H1 (cell line): ENCODE measurements around the gene ARAP3. TPM values are rescaled to one million over a fixed set of nuclear protein-coding genes. Genes with fewer than 3 reads are reported as not detected.

Experiments used
- BRCA1 ChIP-seq: IDR thresholded peaks from 2 replicates; pipeline ENCODE4 v1.6.1; 2012; ENCODE audit warnings: low read depth, low read length, improper control_type of control experiment
- CTCF ChIP-seq, 3 experiments: IDR thresholded peaks; 1 replicate in 2 of 3; 2 replicates in 1 of 3; pipeline versions ENCODE4 v1.5.1 to v1.6.1; 2011; ENCODE audit warnings: low read length in 3 of 3, mild to moderate bottlenecking in 3 of 3, inconsistent platforms in 2 of 3, low read depth in 1 of 3, moderate library complexity in 1 of 3; ENCODE audit not compliant: insufficient read depth in 1 of 3; ENCODE audit errors: control extremely low read depth in 1 of 3
- HDAC6 ChIP-seq: IDR thresholded peaks from one replicate; pipeline ENCODE4 v1.7.1; 2012; ENCODE audit warnings: low read depth, mild to moderate bottlenecking, inconsistent platforms, low read length, moderate library complexity
- RNF2 ChIP-seq: fragments of 200-900, 300-1000 bp; sonication (generic); IDR thresholded peaks from 2 replicates; pipeline ENCODE4 v1.7.1; 2016; ENCODE audit warnings: borderline replicate concordance, low read depth, mild to moderate bottlenecking, antibody characterized with exemption, low read length; ENCODE audit not compliant: poor library complexity, severe bottlenecking; ENCODE audit errors: missing control alignments
- USF2 ChIP-seq: IDR thresholded peaks from 2 replicates; pipeline ENCODE4 v1.6.1; 2011; ENCODE audit warnings: low read length, improper control_type of control experiment
- polyA plus RNA-seq, 7 experiments: library from polyadenylated mRNA; depleted of rRNA in 3 of 7; stranded (reverse) in 5 of 7; unstranded in 2 of 7; fragments of >200 nt in 5 of 7; fragments of 200-250 nt in 2 of 7; gene quantifications; 1 replicate in 5 of 7; 2 replicates in 1 of 7; 4 replicates in 1 of 7; pipeline versions ENCODE4 v1.2.1 to v1.2.3, GENCODE V29; 2011 to 2013; ENCODE audit warnings: missing spikeins in 2 of 7, mixed read lengths in 2 of 7
- total RNA-seq: library from RNA; stranded (reverse); fragmentation: NEBNext Ultra II Directional; extraction: Animal tissue kit (Norgen Biotek cat#: 25700); gene quantifications from 2 replicates; pipeline ENCODE4 v1.2.1, GENCODE V29; 2021

Gene ARAP3
- total and polyA plus RNA-seq, 2 of the 8 experiments (the other 6 are each of a cell fraction or from before 2014, with no cell fraction given): 14.4 to 48.6 TPM

- no peak for TF ChIP-seq USF2
- no peak for TF ChIP-seq CTCF (IDR thresholded peaks at IDR 0.05; ENCODE audit: control extremely low read depth in 1 of 3, insufficient read depth in 1 of 3, low read depth in 1 of 3, low read length in 3 of 3)
- TF ChIP-seq RNF2: no peak
- no peak for TF ChIP-seq BRCA1
- TF ChIP-seq HDAC6: no peak
Observed at GRCh38 chr5:141692919-141693725, 11.1 kb upstream of the ARAP3 start (continued).
